HepG2 (cell line): ENCODE measurements around the gene GPR162. TPM values are rescaled to one million over a fixed set of nuclear protein-coding genes. Genes with fewer than 3 reads are reported as not detected.

Source experiments
- CEBPG ChIP-seq: IDR thresholded peaks from 2 replicates; pipeline ENCODE4 v1.6.1; 2016
- EP300 ChIP-seq, 3 experiments: sonication (generic) in 1 of 3; formaldehyde crosslinking in 1 of 3; IDR thresholded peaks; 2 replicates each; pipeline versions ENCODE4 v1.5.1 to v1.6.1; 2011 to 2020; ENCODE audit warnings: low read depth in 2 of 3, low read length in 2 of 3, borderline replicate concordance in 1 of 3, improper control_type of control experiment in 1 of 3, mild to moderate bottlenecking in 1 of 3, missing genetic modification reagents in 1 of 3, moderate library complexity in 1 of 3
- ESRRA ChIP-seq: sonication (generic); formaldehyde crosslinking; IDR thresholded peaks from 2 replicates; pipeline ENCODE4 v1.5.1; 2020; ENCODE audit warnings: mild to moderate bottlenecking, low read depth, missing genetic modification reagents
- GATAD2A ChIP-seq: IDR thresholded peaks from 2 replicates; pipeline ENCODE4 v1.6.1; 2016
- HOXA9 ChIP-seq: sonication (generic); formaldehyde crosslinking; IDR thresholded peaks from 2 replicates; pipeline ENCODE4 v1.8.1; 2022; ENCODE audit warnings: missing genetic modification reagents, mild to moderate bottlenecking, moderate library complexity, borderline replicate concordance
- IRF2 ChIP-seq: IDR thresholded peaks from 2 replicates; pipeline ENCODE4 v1.6.1; 2018; ENCODE audit warnings: missing genetic modification reagents, missing compliant biosample characterization
- KLF11 ChIP-seq: IDR thresholded peaks from 2 replicates; pipeline ENCODE4 v1.6.1; 2016; ENCODE audit warnings: missing compliant biosample characterization
- KLF9 ChIP-seq: IDR thresholded peaks from 2 replicates; pipeline ENCODE4 v1.6.1; 2016; ENCODE audit warnings: low read depth
- MED1 ChIP-seq: sonication (generic); formaldehyde crosslinking; IDR thresholded peaks from 2 replicates; pipeline ENCODE4 v1.4.0; 2020; ENCODE audit warnings: missing genetic modification reagents
- SIN3A ChIP-seq: IDR thresholded peaks from 2 replicates; pipeline ENCODE4 v1.6.1; 2011; ENCODE audit warnings: low read depth, mild to moderate bottlenecking, control low read depth, low read length, borderline replicate concordance
- TMF1 ChIP-seq: sonication (generic); formaldehyde crosslinking; IDR thresholded peaks from 2 replicates; pipeline ENCODE4 v1.8.1; 2022; ENCODE audit warnings: low read depth, missing genetic modification reagents
- ZNF263 ChIP-seq: sonication (generic); formaldehyde crosslinking; IDR thresholded peaks from 2 replicates; pipeline ENCODE4 v1.4.0; 2020; ENCODE audit warnings: missing genetic modification reagents
- ZNF317 ChIP-seq: sonication (generic); formaldehyde crosslinking; IDR thresholded peaks from 2 replicates; pipeline ENCODE4 v1.5.0; 2020; ENCODE audit warnings: mild to moderate bottlenecking, missing genetic modification reagents
- ZNF556 ChIP-seq: sonication (generic); formaldehyde crosslinking; IDR thresholded peaks from 2 replicates; pipeline ENCODE4 v1.4.0; 2020; ENCODE audit warnings: mild to moderate bottlenecking, missing genetic modification reagents, borderline replicate concordance
- ZNF564 ChIP-seq: sonication (generic); formaldehyde crosslinking; IDR thresholded peaks from 2 replicates; pipeline ENCODE4 v1.8.1; 2023; ENCODE audit warnings: mild to moderate bottlenecking, missing genetic modification reagents
- ZNF605 ChIP-seq: sonication (generic); formaldehyde crosslinking; IDR thresholded peaks from 2 replicates; pipeline ENCODE4 v1.8.0; 2022; ENCODE audit warnings: mild to moderate bottlenecking, missing genetic modification reagents
- polyA plus RNA-seq, 8 experiments: library from polyadenylated mRNA; depleted of rRNA in 3 of 8; stranded (reverse) in 7 of 8; unstranded in 1 of 8; fragments of >200 nt; fragmentation: Illumina TruSeq in 4 of 8; extraction: Trizol in 4 of 8; gene quantifications; 2 replicates each; pipeline versions ENCODE4 v1.2.1 to v1.2.3, GENCODE V29; 2011 to 2016; ENCODE audit warnings: low read depth in 4 of 8, missing spikeins in 1 of 8, mixed read lengths in 1 of 8; ENCODE audit not compliant: insufficient read depth in 1 of 8
- total RNA-seq, 5 experiments: library from RNA; depleted of rRNA; stranded (reverse); fragments of >200 nt; fragmentation: Illumina TruSeq; extraction: Trizol; gene quantifications; 2 replicates each; pipeline ENCODE4 v1.2.3, GENCODE V29; 2016; ENCODE audit warnings: low read depth in 1 of 5
- TF ChIP-seq, protein P1 (sequence below): sonication (generic); formaldehyde crosslinking; IDR thresholded peaks from 2 replicates; pipeline ENCODE4 v1.5.1; 2020; ENCODE audit warnings: mild to moderate bottlenecking, missing genetic modification reagents, borderline replicate concordance
- TF ChIP-seq, protein P2 (sequence below): sonication (generic); formaldehyde crosslinking; IDR thresholded peaks from 2 replicates; pipeline ENCODE4 v1.4.0; 2020; ENCODE audit warnings: mild to moderate bottlenecking, missing genetic modification reagents

Gene GPR162
- total and polyA plus RNA-seq, 2 of the 13 experiments (the other 11 are each of a cell fraction or from before 2014, with no cell fraction given), result 0.08 TPM; not detected in 1

DNA sequence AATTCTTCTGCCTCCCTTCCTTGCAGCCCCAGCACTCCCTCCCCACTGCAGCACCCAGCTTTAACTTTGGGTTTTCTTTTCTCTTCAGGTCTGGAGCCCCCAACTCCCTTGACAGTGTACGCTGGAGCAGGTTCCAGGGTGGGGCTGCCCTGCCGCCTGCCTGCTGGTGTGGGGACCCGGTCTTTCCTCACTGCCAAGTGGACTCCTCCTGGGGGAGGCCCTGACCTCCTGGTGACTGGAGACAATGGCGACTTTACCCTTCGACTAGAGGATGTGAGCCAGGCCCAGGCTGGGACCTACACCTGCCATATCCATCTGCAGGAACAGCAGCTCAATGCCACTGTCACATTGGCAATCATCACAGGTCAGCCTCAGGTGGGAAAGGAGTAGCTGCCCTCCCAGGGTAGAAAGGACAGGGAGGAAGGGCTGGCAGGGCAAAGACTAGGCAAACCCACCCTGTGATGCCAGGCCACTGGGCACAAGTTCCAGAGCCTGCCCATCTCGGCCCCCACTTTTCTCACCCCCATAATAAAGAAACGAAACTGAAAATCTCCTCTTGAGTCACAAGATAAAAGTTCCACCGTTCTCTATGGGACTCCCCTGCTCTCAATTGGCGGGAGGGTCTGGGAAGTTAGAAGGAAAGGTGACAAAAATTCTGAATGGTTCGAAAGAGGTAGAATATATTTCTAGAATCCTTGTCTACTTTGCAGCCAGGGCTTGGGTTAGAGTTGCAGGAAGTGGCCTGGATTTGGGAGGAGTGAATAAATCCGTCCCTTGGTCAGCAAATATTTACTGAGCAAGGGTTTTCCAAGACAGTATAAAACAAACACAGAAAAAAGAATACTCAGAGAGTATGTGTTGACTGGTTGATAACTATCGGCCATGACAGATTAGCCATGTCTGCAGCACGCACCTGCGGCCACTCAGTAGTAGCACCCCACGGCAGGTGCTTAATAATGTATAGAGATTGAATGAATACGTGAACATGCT lies 46.1 kb upstream of the GPR162 start (continued):
- TF ChIP-seq TMF1 (CRISPR knock-in tag), result no peak
- TF ChIP-seq SIN3A, result no peak
- peak; percentile 69; the same call in 1 of the 2 replicates for TF ChIP-seq ZNF263 (CRISPR knock-in tag)
- peak; percentile 87 for TF ChIP-seq GATAD2A (CRISPR knock-in tag)
- TF ChIP-seq IRF2 (CRISPR knock-in tag), result peak; percentile 72; the same call in 1 of the 2 replicates
- peak; percentile 88 for TF ChIP-seq MED1
- 0 out of 2 replicates have a peak, but pooled peaks have one; percentile 71 for TF ChIP-seq ZNF317 (CRISPR knock-in tag)
- TF ChIP-seq ZNF564 (CRISPR knock-in tag), result no peak
- TF ChIP-seq EP300 (IDR thresholded peaks at IDR 0.05; ENCODE audit: low read depth in 2 of 2, low read length in 2 of 2), result peak in 1 of 2 experiments; percentile 88; a peak in 2 of 4 replicates
- peak; percentile 16; the same call in 1 of the 2 replicates for TF ChIP-seq EP300 (CRISPR knock-in tag; IDR thresholded peaks at IDR 0.05; ENCODE audit: borderline replicate concordance)
- TF ChIP-seq KLF11 (CRISPR knock-in tag), result 0 out of 2 replicates have a peak, but pooled peaks have one; percentile 52
- no peak for TF ChIP-seq ZNF605 (CRISPR knock-in tag)
- TF ChIP-seq, protein P1, sequence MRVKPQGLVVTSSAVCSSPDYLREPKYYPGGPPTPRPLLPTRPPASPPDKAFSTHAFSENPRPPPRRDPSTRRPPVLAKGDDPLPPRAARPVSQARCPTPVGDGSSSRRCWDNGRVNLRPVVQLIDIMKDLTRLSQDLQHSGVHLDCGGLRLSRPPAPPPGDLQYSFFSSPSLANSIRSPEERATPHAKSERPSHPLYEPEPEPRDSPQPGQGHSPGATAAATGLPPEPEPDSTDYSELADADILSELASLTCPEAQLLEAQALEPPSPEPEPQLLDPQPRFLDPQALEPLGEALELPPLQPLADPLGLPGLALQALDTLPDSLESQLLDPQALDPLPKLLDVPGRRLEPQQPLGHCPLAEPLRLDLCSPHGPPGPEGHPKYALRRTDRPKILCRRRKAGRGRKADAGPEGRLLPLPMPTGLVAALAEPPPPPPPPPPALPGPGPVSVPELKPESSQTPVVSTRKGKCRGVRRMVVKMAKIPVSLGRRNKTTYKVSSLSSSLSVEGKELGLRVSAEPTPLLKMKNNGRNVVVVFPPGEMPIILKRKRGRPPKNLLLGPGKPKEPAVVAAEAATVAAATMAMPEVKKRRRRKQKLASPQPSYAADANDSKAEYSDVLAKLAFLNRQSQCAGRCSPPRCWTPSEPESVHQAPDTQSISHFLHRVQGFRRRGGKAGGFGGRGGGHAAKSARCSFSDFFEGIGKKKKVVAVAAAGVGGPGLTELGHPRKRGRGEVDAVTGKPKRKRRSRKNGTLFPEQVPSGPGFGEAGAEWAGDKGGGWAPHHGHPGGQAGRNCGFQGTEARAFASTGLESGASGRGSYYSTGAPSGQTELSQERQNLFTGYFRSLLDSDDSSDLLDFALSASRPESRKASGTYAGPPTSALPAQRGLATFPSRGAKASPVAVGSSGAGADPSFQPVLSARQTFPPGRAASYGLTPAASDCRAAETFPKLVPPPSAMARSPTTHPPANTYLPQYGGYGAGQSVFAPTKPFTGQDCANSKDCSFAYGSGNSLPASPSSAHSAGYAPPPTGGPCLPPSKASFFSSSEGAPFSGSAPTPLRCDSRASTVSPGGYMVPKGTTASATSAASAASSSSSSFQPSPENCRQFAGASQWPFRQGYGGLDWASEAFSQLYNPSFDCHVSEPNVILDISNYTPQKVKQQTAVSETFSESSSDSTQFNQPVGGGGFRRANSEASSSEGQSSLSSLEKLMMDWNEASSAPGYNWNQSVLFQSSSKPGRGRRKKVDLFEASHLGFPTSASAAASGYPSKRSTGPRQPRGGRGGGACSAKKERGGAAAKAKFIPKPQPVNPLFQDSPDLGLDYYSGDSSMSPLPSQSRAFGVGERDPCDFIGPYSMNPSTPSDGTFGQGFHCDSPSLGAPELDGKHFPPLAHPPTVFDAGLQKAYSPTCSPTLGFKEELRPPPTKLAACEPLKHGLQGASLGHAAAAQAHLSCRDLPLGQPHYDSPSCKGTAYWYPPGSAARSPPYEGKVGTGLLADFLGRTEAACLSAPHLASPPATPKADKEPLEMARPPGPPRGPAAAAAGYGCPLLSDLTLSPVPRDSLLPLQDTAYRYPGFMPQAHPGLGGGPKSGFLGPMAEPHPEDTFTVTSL, result peak; percentile 87; the same call in 1 of the 2 replicates
- TF ChIP-seq HOXA9 (CRISPR knock-in tag), result no peak
- TF ChIP-seq, protein P2, sequence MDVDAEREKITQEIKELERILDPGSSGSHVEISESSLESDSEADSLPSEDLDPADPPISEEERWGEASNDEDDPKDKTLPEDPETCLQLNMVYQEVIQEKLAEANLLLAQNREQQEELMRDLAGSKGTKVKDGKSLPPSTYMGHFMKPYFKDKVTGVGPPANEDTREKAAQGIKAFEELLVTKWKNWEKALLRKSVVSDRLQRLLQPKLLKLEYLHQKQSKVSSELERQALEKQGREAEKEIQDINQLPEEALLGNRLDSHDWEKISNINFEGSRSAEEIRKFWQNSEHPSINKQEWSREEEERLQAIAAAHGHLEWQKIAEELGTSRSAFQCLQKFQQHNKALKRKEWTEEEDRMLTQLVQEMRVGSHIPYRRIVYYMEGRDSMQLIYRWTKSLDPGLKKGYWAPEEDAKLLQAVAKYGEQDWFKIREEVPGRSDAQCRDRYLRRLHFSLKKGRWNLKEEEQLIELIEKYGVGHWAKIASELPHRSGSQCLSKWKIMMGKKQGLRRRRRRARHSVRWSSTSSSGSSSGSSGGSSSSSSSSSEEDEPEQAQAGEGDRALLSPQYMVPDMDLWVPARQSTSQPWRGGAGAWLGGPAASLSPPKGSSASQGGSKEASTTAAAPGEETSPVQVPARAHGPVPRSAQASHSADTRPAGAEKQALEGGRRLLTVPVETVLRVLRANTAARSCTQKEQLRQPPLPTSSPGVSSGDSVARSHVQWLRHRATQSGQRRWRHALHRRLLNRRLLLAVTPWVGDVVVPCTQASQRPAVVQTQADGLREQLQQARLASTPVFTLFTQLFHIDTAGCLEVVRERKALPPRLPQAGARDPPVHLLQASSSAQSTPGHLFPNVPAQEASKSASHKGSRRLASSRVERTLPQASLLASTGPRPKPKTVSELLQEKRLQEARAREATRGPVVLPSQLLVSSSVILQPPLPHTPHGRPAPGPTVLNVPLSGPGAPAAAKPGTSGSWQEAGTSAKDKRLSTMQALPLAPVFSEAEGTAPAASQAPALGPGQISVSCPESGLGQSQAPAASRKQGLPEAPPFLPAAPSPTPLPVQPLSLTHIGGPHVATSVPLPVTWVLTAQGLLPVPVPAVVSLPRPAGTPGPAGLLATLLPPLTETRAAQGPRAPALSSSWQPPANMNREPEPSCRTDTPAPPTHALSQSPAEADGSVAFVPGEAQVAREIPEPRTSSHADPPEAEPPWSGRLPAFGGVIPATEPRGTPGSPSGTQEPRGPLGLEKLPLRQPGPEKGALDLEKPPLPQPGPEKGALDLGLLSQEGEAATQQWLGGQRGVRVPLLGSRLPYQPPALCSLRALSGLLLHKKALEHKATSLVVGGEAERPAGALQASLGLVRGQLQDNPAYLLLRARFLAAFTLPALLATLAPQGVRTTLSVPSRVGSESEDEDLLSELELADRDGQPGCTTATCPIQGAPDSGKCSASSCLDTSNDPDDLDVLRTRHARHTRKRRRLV (CRISPR knock-in tag), result 0 out of 2 replicates have a peak, but pooled peaks have one; percentile 38
- TF ChIP-seq ZNF556 (CRISPR knock-in tag), result peak; percentile 40; the same call in 1 of the 2 replicates
- peak; percentile 46; the same call in 1 of the 2 replicates for TF ChIP-seq ESRRA
- TF ChIP-seq CEBPG, result peak; percentile 19; the same call in 1 of the 2 replicates
- 0 out of 2 replicates have a peak, but pooled peaks have one; percentile 67 for TF ChIP-seq KLF9 (CRISPR knock-in tag)
